GM12878 (cell line): Measurements from ENCODE around the gene ANO1. TPM values are rescaled to one million over a fixed set of nuclear protein-coding genes. Genes with fewer than 3 reads are reported as not detected.

ENCODE experiments used
- ATAC-seq: fragments of 200-7000 bp; cut with Tn5 transposase; 3 replicates; pipeline ENCODE4 v1.9.1; 2020; ENCODE audit warnings: mild to moderate bottlenecking, moderate library complexity
- BruUV-seq: library from RNA; stranded (reverse); fragments of 400-500 nt; replicated peaks from 2 replicates; lab custom pipeline; 2021; lab: Mats Ljungman, UMichigan
- CTCF ChIA-PET: fragments of 300-600 bp; sonication (Branson Sonifier 250); formaldehyde crosslinking; extraction: SDS; loops from one replicate; lab custom pipeline; 2021; ENCODE audit warnings: inconsistent platforms; lab: Yijun Ruan, JAX
- POLR2A ChIA-PET: fragments of 350-600 bp; formaldehyde crosslinking; extraction: SDS; loops from one replicate; lab custom pipeline; 2021; ENCODE audit warnings: inconsistent platforms; lab: Charles Lee
- RAD21 ChIA-PET: fragments of 300-600 bp; sonication (Branson Sonifier 250); formaldehyde crosslinking; loops from one replicate; lab custom pipeline; 2023; ENCODE audit warnings: antibody characterized with exemption; ENCODE audit not compliant: unreplicated experiment; lab: Charles Lee
- SMC1A ChIA-PET: fragments of 300-600 bp; sonication (Branson Sonifier 250); formaldehyde crosslinking; loops from one replicate; lab custom pipeline; 2023; ENCODE audit not compliant: unreplicated experiment, uncharacterized antibody; lab: Charles Lee
- DNase-seq: peaks from one replicate; pipeline ENCODE4 v3.0.0-alpha.2; 2011; ENCODE audit warnings: low read depth, low spot score
- FAIRE-seq: peaks from 3 replicates; lab custom pipeline; 2011; peaks lifted over from hg19 to GRCh38; lab: Jason Lieb, UNC
- H2AFZ ChIP-seq: 2 replicates; pipeline ENCODE4 v1.6.0; 2011; ENCODE audit warnings: low read depth, low read length, control low read depth; ENCODE audit not compliant: control insufficient read depth
- H3K27ac ChIP-seq: 2 replicates; pipeline ENCODE4 v1.5.1; 2011; ENCODE audit warnings: control low read depth; ENCODE audit not compliant: control insufficient read depth, insufficient read depth
- H3K27me3 ChIP-seq, 2 experiments: replicated peaks in 1 of 2; 2 replicates each; pipeline versions ENCODE4 v1.6.0 to v1.6.1; 2011; ENCODE audit warnings: low read length in 1 of 2; ENCODE audit not compliant: control insufficient read depth in 2 of 2, insufficient read depth in 2 of 2
- H3K36me3 ChIP-seq, 2 experiments: 2 replicates each; pipeline ENCODE4 v1.5.1; 2011; ENCODE audit warnings: low read length in 1 of 2; ENCODE audit not compliant: control insufficient read depth in 2 of 2, insufficient read depth in 2 of 2
- H3K4me1 ChIP-seq: 2 replicates; pipeline ENCODE4 v1.6.1; 2011; ENCODE audit warnings: mild to moderate bottlenecking, low read length, moderate library complexity, mixed read lengths; ENCODE audit not compliant: control insufficient read depth, insufficient read depth
- H3K4me2 ChIP-seq: 2 replicates; pipeline ENCODE4 v1.6.0; 2011; ENCODE audit warnings: control low read depth; ENCODE audit not compliant: control insufficient read depth, insufficient read depth
- H3K4me3 ChIP-seq: fragments of 200-600 bp; sonication (generic); 2 replicates; pipeline ENCODE4 v1.5.1; 2016
- H3K79me2 ChIP-seq: 2 replicates; pipeline ENCODE4 v1.6.0; 2011; ENCODE audit warnings: low read length; ENCODE audit not compliant: control insufficient read depth, insufficient read depth
- H3K9ac ChIP-seq: 2 replicates; pipeline ENCODE4 v1.8.0; 2011; ENCODE audit warnings: low read length, control low read depth, mixed read lengths; ENCODE audit not compliant: control insufficient read depth, insufficient read depth
- H3K9me3 ChIP-seq: replicated peaks from 3 replicates; pipeline ENCODE4 v1.5.1; 2011; ENCODE audit warnings: mild to moderate bottlenecking, low read length; ENCODE audit not compliant: control insufficient read depth, insufficient read depth
- H4K20me1 ChIP-seq: 2 replicates; pipeline ENCODE4 v1.6.0; 2011; ENCODE audit not compliant: control insufficient read depth, insufficient read depth
- BCL11A ChIP-seq: IDR thresholded peaks from 2 replicates; pipeline ENCODE4 v1.6.1; 2011; ENCODE audit warnings: low read depth, low read length
- BCLAF1 ChIP-seq: fragments of 450-650 bp; IDR thresholded peaks from 2 replicates; pipeline ENCODE4 v1.6.1; 2017; ENCODE audit warnings: antibody characterized with exemption, mild to moderate bottlenecking, moderate library complexity
- CBX3 ChIP-seq: fragments of 200-600 bp; sonication (generic); IDR thresholded peaks from 2 replicates; pipeline ENCODE4 v1.6.1; 2016; ENCODE audit warnings: low read depth, borderline replicate concordance
- E4F1 ChIP-seq: fragments of 450-650 bp; IDR thresholded peaks from 2 replicates; pipeline ENCODE4 v1.6.1; 2018; ENCODE audit warnings: borderline replicate concordance, mild to moderate bottlenecking; ENCODE audit not compliant: partially characterized antibody
- NFIC ChIP-seq: IDR thresholded peaks from 2 replicates; pipeline ENCODE4 v1.6.1; 2012; ENCODE audit warnings: low read depth, mild to moderate bottlenecking, inconsistent platforms, low read length, moderate library complexity
- PAX5 ChIP-seq: IDR thresholded peaks from 2 replicates; pipeline ENCODE4 v1.6.1; 2011; ENCODE audit warnings: low read depth, low read length, borderline replicate concordance
- POU2F2 ChIP-seq: IDR thresholded peaks from 3 replicates; pipeline ENCODE4 v1.6.1; 2011; ENCODE audit warnings: low read depth, mild to moderate bottlenecking, low read length, borderline replicate concordance
- RB1 ChIP-seq: fragments of 450-650 bp; formaldehyde crosslinking; IDR thresholded peaks from 2 replicates; pipeline ENCODE4 v1.6.1; 2017; ENCODE audit warnings: mild to moderate bottlenecking, borderline replicate concordance
- SREBF2 ChIP-seq: IDR thresholded peaks from 2 replicates; pipeline ENCODE4 v1.6.1; 2012; ENCODE audit warnings: mild to moderate bottlenecking, low read length
- TCF7 ChIP-seq: IDR thresholded peaks from 2 replicates; pipeline ENCODE4 v1.6.1; 2014; ENCODE audit warnings: antibody characterized with exemption, borderline replicate concordance
- ZNF274 ChIP-seq: IDR thresholded peaks from one replicate; pipeline ENCODE4 v1.8.0; 2011; ENCODE audit not compliant: insufficient read length, insufficient read depth
- WGBS: methylation state at CpG from one replicate; pipeline ENCODE4 v1.1.6; 2016; ENCODE audit warnings: low lambda C conversion rate; ENCODE audit not compliant: insufficient replicate concordance, insufficient coverage; ENCODE audit errors: missing lambda C conversion rate; 5-methylcytosine and 5-hydroxymethylcytosine counted together
- in situ Hi-C: fragments of 300-500 bp; cut with MboI; formaldehyde crosslinking; loops from 9 replicates; pipeline ENCODE4 v1.14.3; 2018; ENCODE audit warnings: mixed read lengths
- intact Hi-C: fragments of 100-400 bp; cut with micrococcal nuclease; formaldehyde crosslinking; loops from one replicate; pipeline ENCODE4 v1.14.2; 2022; ENCODE audit not compliant: unreplicated experiment
- polyA plus RNA-seq, 11 experiments: library from polyadenylated mRNA; depleted of rRNA in 4 of 11; unstranded in 6 of 11; stranded (reverse) in 5 of 11; fragments of >200 nt; fragmentation: Nextera tagmentation in 4 of 11; fragmentation: Illumina TruSeq in 1 of 11; extraction: Ambion mirVana in 4 of 11; extraction: Trizol in 1 of 11; gene quantifications; 1 replicate in 1 of 11; 2 replicates in 10 of 11; pipeline versions ENCODE4 v1.2.1 to v1.2.3, GENCODE V29; 2011 to 2016; ENCODE audit warnings: inconsistent platforms in 2 of 11, missing spikeins in 2 of 11, low read depth in 1 of 11
- total RNA-seq, 4 experiments: library from RNA; depleted of rRNA in 3 of 4; stranded (reverse); fragments of >200 nt in 3 of 4; fragmentation: Illumina TruSeq in 1 of 4; extraction: Trizol in 1 of 4; gene quantifications; 2 replicates each; pipeline versions ENCODE4 v1.2.1 to v1.2.3, GENCODE V29; 2013 to 2021
- TF ChIP-seq, protein P1 (sequence below): fragments of 450-650 bp; IDR thresholded peaks from 2 replicates; pipeline ENCODE4 v1.6.1; 2016; ENCODE audit warnings: mild to moderate bottlenecking, moderate library complexity, borderline replicate concordance

ANO1 gene
- total and polyA plus RNA-seq, 10 of the 15 experiments (the other 5 are each of a cell fraction or from before 2014, with no cell fraction given): 0.01 to 0.38 (median 0.06) TPM; not detected in 7

DNA sequence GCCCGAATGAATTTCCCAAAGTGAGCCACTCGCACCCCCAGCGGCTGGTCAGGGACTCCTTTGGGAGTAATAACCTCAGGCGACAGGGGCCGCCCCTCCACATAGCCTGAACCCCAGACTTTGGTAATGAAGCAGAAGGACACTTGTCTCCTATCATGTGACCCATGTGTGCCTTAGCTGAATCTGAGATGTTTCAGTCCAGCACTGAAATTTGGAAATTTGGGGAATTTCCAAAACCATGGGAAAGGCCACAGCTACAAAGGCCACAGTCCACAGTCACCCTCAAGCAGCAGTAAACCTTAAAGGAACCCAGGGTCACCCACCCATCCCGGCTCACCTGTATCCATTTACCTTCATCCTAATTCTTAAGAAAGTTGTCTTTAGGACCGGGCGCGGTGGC is 73.6 kb downstream of the ANO1 start (continued):
- TF ChIP-seq E4F1: no peak
- TF ChIP-seq RB1: no peak
- no peak for TF ChIP-seq ZNF274
- no peak for TF ChIP-seq NFIC
- TF ChIP-seq CBX3: no peak
- TF ChIP-seq BCL11A: no peak
- no peak for TF ChIP-seq SREBF2
- no peak for TF ChIP-seq POU2F2
- TF ChIP-seq TCF7: no peak
- no peak for TF ChIP-seq PAX5

DNA sequence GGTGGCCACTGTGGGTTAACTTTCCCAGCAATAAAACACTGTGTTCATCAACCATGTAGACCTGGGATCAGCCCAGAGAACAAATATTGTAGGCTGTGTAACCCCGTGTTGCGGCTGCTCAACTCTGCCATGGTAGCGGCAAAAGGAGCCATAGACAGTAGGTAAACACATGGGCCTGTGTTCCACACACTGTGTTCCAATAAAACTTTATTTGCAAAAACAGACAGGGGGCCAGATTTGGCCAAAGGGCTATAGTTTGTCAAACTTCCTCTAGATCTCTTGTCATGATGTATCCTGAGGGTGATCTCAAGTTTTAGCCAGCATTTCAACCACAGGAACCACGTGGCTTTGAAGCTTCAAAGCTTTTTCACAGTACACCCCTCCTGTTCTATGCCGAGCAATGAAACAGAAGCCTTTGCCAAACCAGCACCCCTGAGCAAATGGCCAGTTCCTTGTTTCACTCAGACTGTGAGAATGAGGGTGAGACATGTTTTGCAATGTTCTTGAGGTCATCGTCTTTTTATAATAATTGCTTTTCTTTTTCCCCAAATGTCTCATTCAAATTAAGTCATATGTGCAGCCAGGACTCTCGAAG is 75.1 kb downstream of the ANO1 start:
- intact Hi-C loops: no loop called here
- DNase-seq (no peak), FAIRE-seq (no peak), ATAC-seq (no peak)
- no peak overlapping the region for H2AFZ ChIP-seq
- RAD21 ChIA-PET: no interaction called here
- in situ Hi-C loops: no loop called here
- H3K4me1 ChIP-seq: no peaks in the 10 kb centered on the region
- no TSS peak for BruUV-seq
- no peaks in the 10 kb centered on the region for H3K79me2 ChIP-seq
- no peak overlapping the region for H3K27ac ChIP-seq
- POLR2A ChIA-PET: no interaction called here
- SMC1A ChIA-PET: no interaction called here
- H4K20me1 ChIP-seq: no peaks in the 10 kb centered on the region
- no peaks in the 10 kb centered on the region for H3K36me3 ChIP-seq
- H3K9ac ChIP-seq: no peak overlapping the region
- H3K4me2 ChIP-seq: no peak overlapping the region
- H3K4me3 ChIP-seq: no peak overlapping the region
- H3K27me3 ChIP-seq: no peaks in the 10 kb centered on the region; a peak in 1 of 4 replicates
- no peaks in the 10 kb centered on the region for H3K9me3 ChIP-seq
- 63% methylated on average over 7 of the region's 7 CpGs for WGBS
- CTCF ChIA-PET: no interaction called here
- TF ChIP-seq BCLAF1: no peak
- TF ChIP-seq, protein P1, sequence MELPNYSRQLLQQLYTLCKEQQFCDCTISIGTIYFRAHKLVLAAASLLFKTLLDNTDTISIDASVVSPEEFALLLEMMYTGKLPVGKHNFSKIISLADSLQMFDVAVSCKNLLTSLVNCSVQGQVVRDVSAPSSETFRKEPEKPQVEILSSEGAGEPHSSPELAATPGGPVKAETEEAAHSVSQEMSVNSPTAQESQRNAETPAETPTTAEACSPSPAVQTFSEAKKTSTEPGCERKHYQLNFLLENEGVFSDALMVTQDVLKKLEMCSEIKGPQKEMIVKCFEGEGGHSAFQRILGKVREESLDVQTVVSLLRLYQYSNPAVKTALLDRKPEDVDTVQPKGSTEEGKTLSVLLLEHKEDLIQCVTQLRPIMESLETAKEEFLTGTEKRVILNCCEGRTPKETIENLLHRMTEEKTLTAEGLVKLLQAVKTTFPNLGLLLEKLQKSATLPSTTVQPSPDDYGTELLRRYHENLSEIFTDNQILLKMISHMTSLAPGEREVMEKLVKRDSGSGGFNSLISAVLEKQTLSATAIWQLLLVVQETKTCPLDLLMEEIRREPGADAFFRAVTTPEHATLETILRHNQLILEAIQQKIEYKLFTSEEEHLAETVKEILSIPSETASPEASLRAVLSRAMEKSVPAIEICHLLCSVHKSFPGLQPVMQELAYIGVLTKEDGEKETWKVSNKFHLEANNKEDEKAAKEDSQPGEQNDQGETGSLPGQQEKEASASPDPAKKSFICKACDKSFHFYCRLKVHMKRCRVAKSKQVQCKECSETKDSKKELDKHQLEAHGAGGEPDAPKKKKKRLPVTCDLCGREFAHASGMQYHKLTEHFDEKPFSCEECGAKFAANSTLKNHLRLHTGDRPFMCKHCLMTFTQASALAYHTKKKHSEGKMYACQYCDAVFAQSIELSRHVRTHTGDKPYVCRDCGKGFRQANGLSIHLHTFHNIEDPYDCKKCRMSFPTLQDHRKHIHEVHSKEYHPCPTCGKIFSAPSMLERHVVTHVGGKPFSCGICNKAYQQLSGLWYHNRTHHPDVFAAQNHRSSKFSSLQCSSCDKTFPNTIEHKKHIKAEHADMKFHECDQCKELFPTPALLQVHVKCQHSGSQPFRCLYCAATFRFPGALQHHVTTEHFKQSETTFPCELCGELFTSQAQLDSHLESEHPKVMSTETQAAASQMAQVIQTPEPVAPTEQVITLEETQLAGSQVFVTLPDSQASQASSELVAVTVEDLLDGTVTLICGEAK: peak; percentile 85
